HepG2 (cell line): ENCODE results near the gene PLA1A. TPM values are rescaled to one million over a fixed set of nuclear protein-coding genes. Genes with fewer than 3 reads are reported as not detected.
A peak's percentile ranks its signal among the peaks of the same experiment; 100 is the strongest.

ENCODE experiments used
- ARID3A ChIP-seq: IDR thresholded peaks from 2 replicates; pipeline ENCODE4 v1.6.1; 2012; ENCODE audit warnings: low read depth, low read length, improper control_type of control experiment
- EHMT2 ChIP-seq: fragments of 200-600 bp; sonication (generic); IDR thresholded peaks from 2 replicates; pipeline ENCODE4 v1.7.0; 2017; ENCODE audit warnings: antibody characterized with exemption, low read depth, low read length, borderline replicate concordance
- HNF4G ChIP-seq, 2 experiments: sonication (generic) in 1 of 2; formaldehyde crosslinking in 1 of 2; IDR thresholded peaks; 2 replicates each; pipeline versions ENCODE4 v1.4.0 to v1.6.1; 2011 to 2020; ENCODE audit warnings: borderline replicate concordance in 2 of 2, low read depth in 2 of 2, mild to moderate bottlenecking in 2 of 2, low read length in 1 of 2, missing genetic modification reagents in 1 of 2, moderate library complexity in 1 of 2
- MED1 ChIP-seq: sonication (generic); formaldehyde crosslinking; IDR thresholded peaks from 2 replicates; pipeline ENCODE4 v1.4.0; 2020; ENCODE audit warnings: missing genetic modification reagents
- MIXL1 ChIP-seq: IDR thresholded peaks from 2 replicates; pipeline ENCODE4 v1.6.1; 2016
- TCF12 ChIP-seq, 2 experiments: fragments of 450-650 bp in 1 of 2; sonication (generic) in 1 of 2; formaldehyde crosslinking in 1 of 2; IDR thresholded peaks; 2 replicates each; pipeline versions ENCODE4 v1.6.1 to v1.8.0; 2017 to 2022; ENCODE audit warnings: antibody characterized with exemption in 1 of 2, mild to moderate bottlenecking in 1 of 2, missing genetic modification reagents in 1 of 2, moderate library complexity in 1 of 2
- ZNF17 ChIP-seq: sonication (generic); formaldehyde crosslinking; IDR thresholded peaks from 2 replicates; pipeline ENCODE4 v1.5.0; 2020; ENCODE audit warnings: mild to moderate bottlenecking, missing genetic modification reagents
- ZNF513 ChIP-seq: sonication (generic); formaldehyde crosslinking; conservative IDR thresholded peaks from 2 replicates; pipeline ENCODE4 v1.5.0; 2020; ENCODE audit warnings: missing genetic modification reagents
- ZNF629 ChIP-seq: sonication (generic); formaldehyde crosslinking; conservative IDR thresholded peaks from 2 replicates; pipeline ENCODE4 v1.5.0; 2020; ENCODE audit warnings: missing genetic modification reagents
- ZNF644 ChIP-seq: IDR thresholded peaks from 2 replicates; pipeline ENCODE4 v1.6.1; 2016; ENCODE audit warnings: low read depth
- ZNF775 ChIP-seq: sonication (generic); formaldehyde crosslinking; IDR thresholded peaks from 2 replicates; pipeline ENCODE4 v1.4.0; 2020; ENCODE audit warnings: missing genetic modification reagents, mild to moderate bottlenecking, moderate library complexity, borderline replicate concordance
- ZNF83 ChIP-seq: sonication (generic); formaldehyde crosslinking; IDR thresholded peaks from 2 replicates; pipeline ENCODE4 v1.4.0; 2020; ENCODE audit warnings: missing genetic modification reagents, mild to moderate bottlenecking, borderline replicate concordance
- polyA plus RNA-seq, 8 experiments: library from polyadenylated mRNA; depleted of rRNA in 3 of 8; stranded (reverse) in 7 of 8; unstranded in 1 of 8; fragments of >200 nt; fragmentation: Illumina TruSeq in 4 of 8; extraction: Trizol in 4 of 8; gene quantifications; 2 replicates each; pipeline versions ENCODE4 v1.2.1 to v1.2.3, GENCODE V29; 2011 to 2016; ENCODE audit warnings: low read depth in 4 of 8, missing spikeins in 1 of 8, mixed read lengths in 1 of 8; ENCODE audit not compliant: insufficient read depth in 1 of 8
- total RNA-seq, 5 experiments: library from RNA; depleted of rRNA; stranded (reverse); fragments of >200 nt; fragmentation: Illumina TruSeq; extraction: Trizol; gene quantifications; 2 replicates each; pipeline ENCODE4 v1.2.3, GENCODE V29; 2016; ENCODE audit warnings: low read depth in 1 of 5

The PLA1A gene
- total and polyA plus RNA-seq, 2 of the 13 experiments (the other 11 are each of a cell fraction or from before 2014, with no cell fraction given), result 0.11 to 0.18 TPM

DNA sequence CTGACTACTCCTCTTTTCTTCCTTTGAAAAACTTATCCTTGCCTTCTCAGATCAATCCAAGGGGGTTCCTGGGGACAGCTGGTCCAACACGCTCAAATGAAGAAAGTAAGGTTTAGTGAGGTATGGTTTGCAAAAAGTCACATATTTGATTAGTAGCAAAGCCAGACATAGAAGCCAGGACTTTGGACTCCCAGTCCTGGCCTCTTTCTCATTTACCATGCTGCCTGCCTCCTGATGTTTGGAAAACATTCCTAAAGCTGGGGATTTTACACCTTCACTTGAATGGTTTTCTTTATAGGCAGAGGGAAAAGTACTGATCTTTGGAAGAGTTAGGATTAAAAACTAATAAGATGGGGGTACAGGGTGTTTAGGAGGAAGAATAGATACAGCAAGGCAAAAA is 48.1 kb downstream of the PLA1A start (continued):
- TF ChIP-seq HNF4G (IDR thresholded peaks at IDR 0.05; ENCODE audit: borderline replicate concordance, low read depth, low read length) (peak; percentile 37; the same call in 1 of the 2 replicates), HNF4G (CRISPR knock-in tag; IDR thresholded peaks at IDR 0.05; ENCODE audit: borderline replicate concordance, low read depth) (no peak), EHMT2 (peak; percentile 42; the same call in 1 of the 2 replicates), ZNF513 (no peak), TCF12 (IDR thresholded peaks at IDR 0.05) (no peak), TCF12 (CRISPR knock-in tag; IDR thresholded peaks at IDR 0.05) (no peak), ZNF629 (CRISPR knock-in tag) (no peak), ZNF644 (CRISPR knock-in tag) (peak; percentile 45; the same call in 1 of the 2 replicates), ZNF17 (no peak), ARID3A (0 out of 2 replicates have a peak, but pooled peaks have one; percentile 25), ZNF83 (no peak), ZNF775 (CRISPR knock-in tag) (no peak), MED1 (CRISPR knock-in tag) (0 out of 2 replicates have a peak, but pooled peaks have one; percentile 17), MIXL1 (CRISPR knock-in tag) (0 out of 2 replicates have a peak, but pooled peaks have one; percentile 20)
- TF ChIP-seq, all 625 proteins: peak for 20
